Right lobe of liver (tissue), 6 donors: ENCODE measurements around the gene KRTAP9-8. TPM values are rescaled to one million over a fixed set of nuclear protein-coding genes. Genes with fewer than 3 reads are reported as not detected.
"Not testable (repeated sequence)": the region's sequence is repeated elsewhere in the genome, so short reads cannot be mapped to it uniquely, and the experiment has no call there.

ENCODE experiments used
- ATAC-seq, 4 donors: fragments of 200-7000 bp; cut with Tn5 transposase; one replicate each; pipeline ENCODE4 v1.9.1; 2020; ENCODE audit warnings: mild to moderate bottlenecking in 4 of 4, moderate library complexity in 4 of 4
- DNase-seq, 3 donors: peaks; one replicate each; pipeline ENCODE4 v3.0.0-alpha.2; 2020
- H3K27ac ChIP-seq, 3 donors: fragments of 200-600 bp; one replicate each; pipeline ENCODE4 v1.8.0; 2022
- H3K27me3 ChIP-seq, 2 donors: fragments of 200-600 bp; one replicate each; pipeline ENCODE4 v1.8.0; 2022
- H3K36me3 ChIP-seq, 4 donors: fragments of 200-600 bp; sonication (generic) in 1 of 4; one replicate each; pipeline versions ENCODE4 v1.5.1 to v1.8.0; 2017 to 2022; ENCODE audit warnings: control low read depth in 1 of 4
- H3K4me1 ChIP-seq, 4 donors: fragments of 200-600 bp; sonication (generic) in 1 of 4; one replicate each; pipeline versions ENCODE4 v1.5.1 to v1.8.0; 2017 to 2022; ENCODE audit warnings: control low read depth in 1 of 4
- H3K4me3 ChIP-seq, 3 donors: fragments of 200-600 bp; one replicate each; pipeline ENCODE4 v1.8.0; 2022
- H3K9me3 ChIP-seq, 4 donors: fragments of 200-600 bp; sonication (generic) in 1 of 4; one replicate each; pipeline versions ENCODE4 v1.5.1 to v1.8.0; 2017 to 2022; ENCODE audit warnings: control low read depth in 1 of 4
- POLR2A ChIP-seq: fragments of 450-650 bp; IDR thresholded peaks from one replicate; pipeline ENCODE4 v1.6.1; 2017; ENCODE audit warnings: antibody characterized with exemption, mild to moderate bottlenecking
- WGBS: methylation state at CpG from one replicate; pipeline ENCODE4 v1.1.6; 2018; ENCODE audit warnings: low coverage, low lambda C conversion rate; ENCODE audit not compliant: insufficient coverage; ENCODE audit errors: missing lambda C conversion rate; 5-methylcytosine and 5-hydroxymethylcytosine counted together
- intact Hi-C, 2 donors: fragments of 100-400 bp; cut with DNase I; formaldehyde crosslinking; loops; one replicate each; pipeline versions ENCODE4 v1.11.2 to v1.14.1; 2022
- total RNA-seq, 6 experiments: library from RNA; depleted of rRNA in 2 of 6; stranded (reverse); fragments of >200 nt in 2 of 6; fragmentation: NEBNext Ultra II Directional in 3 of 6; extraction: Animal tissue kit (Norgen Biotek cat#: 25700) in 3 of 6; gene quantifications; one replicate each; pipeline versions ENCODE4 v1.1.0 to v1.2.4, GENCODE V29; 2016 to 2023
- TF ChIP-seq, protein P1 (sequence below), 4 donors: fragments of 200-600 bp in 3 of 4; fragments of 450-650 bp in 1 of 4; IDR thresholded peaks; one replicate each; pipeline versions ENCODE4 v1.5.1 to v1.8.0; 2016 to 2022; ENCODE audit warnings: antibody characterized with exemption in 4 of 4, mild to moderate bottlenecking in 2 of 4
- donor health status: DM: no; HTN: yes; CAD: no.
- donor health status: DM: no; HTN: no; CAD: no.
- donor health status: DM: no; HTN: no; CAD: no.
- donor health status: DM: no; HTN: yes; CAD: no.
- donor health status: DM: no; HTN: yes; CAD: no.

KRTAP9-8 gene
- total RNA-seq, 6 experiments from 2014 or later: not detected

- ATAC-seq: no peak
- TF ChIP-seq, protein P1, sequence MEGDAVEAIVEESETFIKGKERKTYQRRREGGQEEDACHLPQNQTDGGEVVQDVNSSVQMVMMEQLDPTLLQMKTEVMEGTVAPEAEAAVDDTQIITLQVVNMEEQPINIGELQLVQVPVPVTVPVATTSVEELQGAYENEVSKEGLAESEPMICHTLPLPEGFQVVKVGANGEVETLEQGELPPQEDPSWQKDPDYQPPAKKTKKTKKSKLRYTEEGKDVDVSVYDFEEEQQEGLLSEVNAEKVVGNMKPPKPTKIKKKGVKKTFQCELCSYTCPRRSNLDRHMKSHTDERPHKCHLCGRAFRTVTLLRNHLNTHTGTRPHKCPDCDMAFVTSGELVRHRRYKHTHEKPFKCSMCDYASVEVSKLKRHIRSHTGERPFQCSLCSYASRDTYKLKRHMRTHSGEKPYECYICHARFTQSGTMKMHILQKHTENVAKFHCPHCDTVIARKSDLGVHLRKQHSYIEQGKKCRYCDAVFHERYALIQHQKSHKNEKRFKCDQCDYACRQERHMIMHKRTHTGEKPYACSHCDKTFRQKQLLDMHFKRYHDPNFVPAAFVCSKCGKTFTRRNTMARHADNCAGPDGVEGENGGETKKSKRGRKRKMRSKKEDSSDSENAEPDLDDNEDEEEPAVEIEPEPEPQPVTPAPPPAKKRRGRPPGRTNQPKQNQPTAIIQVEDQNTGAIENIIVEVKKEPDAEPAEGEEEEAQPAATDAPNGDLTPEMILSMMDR (IDR thresholded peaks at IDR 0.05): no peak
- TF ChIP-seq POLR2A: no peak
- Histone ChIP-seq H3K36me3 (no peaks in the 10 kb centered on the region), H3K9me3 (no peaks in the 10 kb centered on the region), H3K4me3 (no peak overlapping the region), H3K27me3 (no peaks in the 10 kb centered on the region), H3K4me1 (no peaks in the 10 kb centered on the region), H3K27ac (no peak overlapping the region)
- WGBS: 71% methylated on average over 1 of the region's 1 CpG
- DNase-seq: no peak
- intact Hi-C loops: no loop called here
These were observed 13.5 kb downstream of the KRTAP9-8 start for GRCh38 chr17:41251261-41251660.

- Histone ChIP-seq H3K4me1 (no peaks in the 10 kb centered on the region), H3K4me3 (no peak overlapping the region), H3K9me3 (no peaks in the 10 kb centered on the region), H3K36me3 (no peaks in the 10 kb centered on the region), H3K27ac (no peak overlapping the region), H3K27me3 (peaks cover 0 to 4% of the 10 kb centered on the region in 2 donors)
- ATAC-seq (no peak), DNase-seq (no peak)
- intact Hi-C loops: no loop called here
- TF ChIP-seq, protein P1 (IDR thresholded peaks at IDR 0.05): no peak
- TF ChIP-seq POLR2A: no peak
- 50% methylated on average over 1 of the region's 1 CpG for WGBS
These were observed 17.1 kb downstream of the KRTAP9-8 start for GRCh38 chr17:41254861-41255260.

DNA sequence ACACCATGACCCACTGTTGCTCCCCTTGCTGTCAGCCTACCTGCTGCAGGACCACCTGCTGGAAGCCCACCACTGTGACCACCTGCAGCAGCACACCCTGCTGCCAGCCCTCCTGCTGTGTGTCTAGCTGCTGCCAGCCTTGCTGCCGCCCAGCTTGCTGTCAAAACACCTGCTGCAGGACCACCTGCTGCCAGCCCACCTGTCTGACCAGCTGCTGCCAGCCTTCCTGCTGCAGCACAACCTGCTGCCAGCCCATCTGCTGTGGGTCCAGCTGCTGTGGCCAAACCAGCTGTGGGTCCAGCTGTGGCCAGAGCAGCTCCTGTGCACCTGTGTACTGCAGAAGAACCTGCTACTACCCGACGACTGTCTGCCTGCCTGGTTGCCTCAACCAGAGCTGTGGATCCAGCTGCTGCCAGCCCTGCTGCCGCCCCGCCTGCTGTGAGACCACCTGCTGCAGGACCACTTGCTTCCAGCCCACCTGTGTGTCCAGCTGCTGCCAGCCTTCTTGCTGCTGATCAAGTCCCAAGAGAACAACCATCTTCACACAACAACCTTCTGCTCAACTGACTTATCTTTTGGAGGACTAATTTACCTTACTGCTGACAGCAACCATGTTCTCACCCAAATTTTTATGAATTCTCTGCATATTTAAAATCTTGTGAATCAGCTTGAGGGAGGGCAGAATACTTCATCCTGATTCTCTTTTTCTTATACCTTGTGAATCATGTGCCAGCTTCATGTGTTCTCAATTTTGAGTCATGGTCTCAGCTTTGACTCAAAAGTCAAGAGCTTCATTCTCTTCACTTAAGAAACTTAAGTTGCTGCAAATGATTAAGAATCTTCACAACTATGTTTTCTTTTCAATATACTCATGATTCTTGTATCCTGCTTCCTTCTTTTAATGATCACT is 17.8 kb downstream of the KRTAP9-8 start, which contains the start of gene KRTAP9-9:
Gene KRTAP9-9 (plus strand): TSS at position 4 of the 910 bp plus-strand sequence.
- H3K4me3 ChIP-seq, H3K27ac ChIP-seq, H3K27me3 ChIP-seq, intact Hi-C loops, H3K36me3 ChIP-seq, DNase-seq, H3K4me1 ChIP-seq, H3K9me3 ChIP-seq, ATAC-seq: not testable (repeated sequence)
- no CpG with 5 or more reads among the region's 5 CpGs for WGBS

- Histone ChIP-seq H3K27ac (no peak overlapping the region), H3K4me3 (no peak overlapping the region), H3K4me1 (no peaks in the 10 kb centered on the region), H3K36me3 (no peaks in the 10 kb centered on the region), H3K9me3 (no peaks in the 10 kb centered on the region), H3K27me3 (peaks cover 0 to 4% of the 10 kb centered on the region in 2 donors)
- intact Hi-C loops: no loop called here
- DNase-seq: no peak
- WGBS: 100% methylated on average over 1 of the region's 1 CpG
- no peak for ATAC-seq
- no peak for TF ChIP-seq POLR2A
- TF ChIP-seq, protein P1 (IDR thresholded peaks at IDR 0.05): no peak
These were observed 18.5 kb downstream of the KRTAP9-8 start for GRCh38 chr17:41256291-41256685.

- peaks cover 0 to 4% of the 10 kb centered on the region in 2 donors for H3K27me3 ChIP-seq
- ATAC-seq: no peak
- H3K9me3 ChIP-seq: no peaks in the 10 kb centered on the region
- no peak for DNase-seq
- no peaks in the 10 kb centered on the region for H3K4me1 ChIP-seq
- no peak for TF ChIP-seq POLR2A
- TF ChIP-seq, protein P1 (IDR thresholded peaks at IDR 0.05): no peak
- H3K27ac ChIP-seq: no peak overlapping the region
- no peak overlapping the region for H3K4me3 ChIP-seq
- intact Hi-C loops: no loop called here
- H3K36me3 ChIP-seq: no peaks in the 10 kb centered on the region
These were observed 20.6 kb downstream of the KRTAP9-8 start for GRCh38 chr17:41258406-41258805.
